A673 (cell line): ENCODE measurements around the gene GPC6. TPM values are rescaled to one million over a fixed set of nuclear protein-coding genes. Genes with fewer than 3 reads are reported as not detected.

Experiments used
- BruUV-seq: library from RNA; stranded (reverse); fragments of 400-500 nt; replicated peaks from 2 replicates; lab custom pipeline; 2021; lab: Mats Ljungman, UMichigan
- CTCF ChIA-PET: fragments of 300-600 bp; sonication (Branson Sonifier 250); formaldehyde crosslinking; loops from one replicate; lab custom pipeline; 2022; ENCODE audit warnings: antibody characterized with exemption; lab: Charles Lee
- POLR2A ChIA-PET: fragments of 300-600 bp; sonication (Branson Sonifier 250); formaldehyde crosslinking; loops from one replicate; lab custom pipeline; 2022; ENCODE audit warnings: antibody characterized with exemption; ENCODE audit not compliant: low non-redundant PET; lab: Charles Lee
- DNase-seq: peaks from one replicate; pipeline ENCODE4 v3.0.0-alpha.2; 2015; ENCODE audit warnings: low spot score
- H3K27ac ChIP-seq: fragments of 200-600 bp; sonication (generic); 2 replicates; pipeline ENCODE4 v1.5.1; 2016; ENCODE audit warnings: mixed run types, low read depth, mild to moderate bottlenecking, mixed read lengths, antibody characterized with exemption, low read length; ENCODE audit not compliant: poor library complexity, severe bottlenecking
- H3K27me3 ChIP-seq: fragments of 200-600 bp; sonication (generic); replicated peaks from 2 replicates; pipeline ENCODE4 v1.6.1; 2017; ENCODE audit warnings: mixed run types, low read depth, mild to moderate bottlenecking, mixed read lengths, antibody characterized with exemption, low read length; ENCODE audit not compliant: insufficient read depth, poor library complexity
- H3K36me3 ChIP-seq: fragments of 200-600 bp; sonication (generic); 2 replicates; pipeline ENCODE4 v1.6.1; 2016; ENCODE audit warnings: mixed run types, mild to moderate bottlenecking, mixed read lengths, antibody characterized with exemption, low read length; ENCODE audit not compliant: insufficient read depth, poor library complexity, severe bottlenecking
- H3K4me1 ChIP-seq: fragments of 200-600 bp; sonication (generic); 2 replicates; pipeline ENCODE4 v1.6.1; 2017; ENCODE audit warnings: mixed run types, mild to moderate bottlenecking, mixed read lengths, antibody characterized with exemption, low read length; ENCODE audit not compliant: insufficient read depth, poor library complexity, severe bottlenecking
- H3K4me3 ChIP-seq: fragments of 200-600 bp; sonication (generic); 2 replicates; pipeline ENCODE4 v1.5.1; 2016; ENCODE audit warnings: low read depth, mixed run types, mild to moderate bottlenecking, mixed read lengths, low read length; ENCODE audit not compliant: poor library complexity, severe bottlenecking
- H3K9me3 ChIP-seq: fragments of 200-600 bp; sonication (generic); 2 replicates; pipeline ENCODE4 v1.6.1; 2016; ENCODE audit warnings: mixed run types, low read depth, mild to moderate bottlenecking, mixed read lengths, antibody characterized with exemption, low read length; ENCODE audit not compliant: poor library complexity, severe bottlenecking
- EZH2 ChIP-seq: fragments of 200-600 bp; sonication (generic); IDR thresholded peaks from 2 replicates; pipeline ENCODE4 v1.6.1; 2017; ENCODE audit warnings: borderline replicate concordance, low read depth, mild to moderate bottlenecking, mixed read lengths, antibody characterized with exemption, low read length; ENCODE audit not compliant: poor library complexity, severe bottlenecking
- intact Hi-C: fragments of 100-400 bp; cut with micrococcal nuclease; formaldehyde crosslinking; loops from one replicate; pipeline ENCODE4 v1.10.0; 2022; ENCODE audit not compliant: unreplicated experiment
- total RNA-seq: library from RNA; stranded (reverse); gene quantifications from 2 replicates; pipeline ENCODE4 v1.2.3, GENCODE V29; 2021
- TF ChIP-seq, protein P1 (sequence below): fragments of 300-800, 200-600 bp; sonication (generic); conservative IDR thresholded peaks from 2 replicates; pipeline ENCODE4 v1.5.1; 2017; ENCODE audit warnings: low read depth, mild to moderate bottlenecking, antibody characterized with exemption, low read length, moderate library complexity, mixed read lengths

The GPC6 gene
- total RNA-seq, 1 experiment from 2014 or later = 23.3 TPM

DNA sequence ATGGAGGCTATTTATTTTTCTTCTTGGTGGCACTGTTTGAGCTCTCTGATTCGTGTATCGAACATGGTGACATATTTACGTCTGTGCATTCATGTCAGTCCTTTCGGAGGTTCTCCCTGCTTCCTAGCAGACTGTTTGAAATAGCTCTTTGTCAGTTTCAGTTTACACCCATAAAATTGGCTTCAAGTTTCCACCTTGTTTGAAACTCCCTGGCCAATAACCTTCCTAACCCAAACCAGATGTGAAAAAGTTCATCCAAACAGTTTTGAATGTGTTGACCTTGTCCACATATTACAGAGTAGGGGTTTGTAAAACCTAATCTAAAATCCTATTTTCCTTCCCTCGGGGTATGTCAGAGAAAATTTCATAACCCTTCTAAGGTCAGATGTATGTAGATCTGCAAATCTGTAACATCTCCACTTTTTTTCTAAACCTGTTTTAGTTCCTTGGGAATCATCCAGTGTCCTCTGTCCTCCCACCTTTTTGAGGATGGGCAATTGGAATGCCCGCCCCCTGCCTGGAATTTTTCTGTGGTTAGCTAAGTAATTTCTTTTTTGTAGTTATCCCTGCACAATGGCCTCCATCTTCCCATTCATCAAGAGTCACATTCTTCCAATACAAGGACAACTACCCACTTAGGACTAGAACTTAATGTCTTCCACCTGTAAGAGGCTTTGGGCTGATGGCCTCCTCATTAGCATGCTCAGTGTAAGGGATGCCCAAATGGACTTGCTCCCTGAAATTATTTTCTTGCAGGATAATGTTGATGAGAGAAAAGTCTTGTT, 499.8 kb downstream of the GPC6 start:
- H3K36me3 ChIP-seq = no peaks in the 10 kb centered on the region
- H3K27me3 ChIP-seq = no peaks in the 10 kb centered on the region
- H3K9me3 ChIP-seq = no peaks in the 10 kb centered on the region
- CTCF ChIA-PET = no interaction called here
- H3K4me3 ChIP-seq = no peak overlapping the region
- TF ChIP-seq, protein P1, sequence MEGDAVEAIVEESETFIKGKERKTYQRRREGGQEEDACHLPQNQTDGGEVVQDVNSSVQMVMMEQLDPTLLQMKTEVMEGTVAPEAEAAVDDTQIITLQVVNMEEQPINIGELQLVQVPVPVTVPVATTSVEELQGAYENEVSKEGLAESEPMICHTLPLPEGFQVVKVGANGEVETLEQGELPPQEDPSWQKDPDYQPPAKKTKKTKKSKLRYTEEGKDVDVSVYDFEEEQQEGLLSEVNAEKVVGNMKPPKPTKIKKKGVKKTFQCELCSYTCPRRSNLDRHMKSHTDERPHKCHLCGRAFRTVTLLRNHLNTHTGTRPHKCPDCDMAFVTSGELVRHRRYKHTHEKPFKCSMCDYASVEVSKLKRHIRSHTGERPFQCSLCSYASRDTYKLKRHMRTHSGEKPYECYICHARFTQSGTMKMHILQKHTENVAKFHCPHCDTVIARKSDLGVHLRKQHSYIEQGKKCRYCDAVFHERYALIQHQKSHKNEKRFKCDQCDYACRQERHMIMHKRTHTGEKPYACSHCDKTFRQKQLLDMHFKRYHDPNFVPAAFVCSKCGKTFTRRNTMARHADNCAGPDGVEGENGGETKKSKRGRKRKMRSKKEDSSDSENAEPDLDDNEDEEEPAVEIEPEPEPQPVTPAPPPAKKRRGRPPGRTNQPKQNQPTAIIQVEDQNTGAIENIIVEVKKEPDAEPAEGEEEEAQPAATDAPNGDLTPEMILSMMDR = no peak
- TF ChIP-seq EZH2 = no peak
- no peak for DNase-seq
- no peak overlapping the region for H3K27ac ChIP-seq
- peaks cover 17% of the 10 kb centered on the region for H3K4me1 ChIP-seq
- no TSS peak for BruUV-seq
- POLR2A ChIA-PET = no interaction called here
- intact Hi-C loops = no loop called here

DNA sequence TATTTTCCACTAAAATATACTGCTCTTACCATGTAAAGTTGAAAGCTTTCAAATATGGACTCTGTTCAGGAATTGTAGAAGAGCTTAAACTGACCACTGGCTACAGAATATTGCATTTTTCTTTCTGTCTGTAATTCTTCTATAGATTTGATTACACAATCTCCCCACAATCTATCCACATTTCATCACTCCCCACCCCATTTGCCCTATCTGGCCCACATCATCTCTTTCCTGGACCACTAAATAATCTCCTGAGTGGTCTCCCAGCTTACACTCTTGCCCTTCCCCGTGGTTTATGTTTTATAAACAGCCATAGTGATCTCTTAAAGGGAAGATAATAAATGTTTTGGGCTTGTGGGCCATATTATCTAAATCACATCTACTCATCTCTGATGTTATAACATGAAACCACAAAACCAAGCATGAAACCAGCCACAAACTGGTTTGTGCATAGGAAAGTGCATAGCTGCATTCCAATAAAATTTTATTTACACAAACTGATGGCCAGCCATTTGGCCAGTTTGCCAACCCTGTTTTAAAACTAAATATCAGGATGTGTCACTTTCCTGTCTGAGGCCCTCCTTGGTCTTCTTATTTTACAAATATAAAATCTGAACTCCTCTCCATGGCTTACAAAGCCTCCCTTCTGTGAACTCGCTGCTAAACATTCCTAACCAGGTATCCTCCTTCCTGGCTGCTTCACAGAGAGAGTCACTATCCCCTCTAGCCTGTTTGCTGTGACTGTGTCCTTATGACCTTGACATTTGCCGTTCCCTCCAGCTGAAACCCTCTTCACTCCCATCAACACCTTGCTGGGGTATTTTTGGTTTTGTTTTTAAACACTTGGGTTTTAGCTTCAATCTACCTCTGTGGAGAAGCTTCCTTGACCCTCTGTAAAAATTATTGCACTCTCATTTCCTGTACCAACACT, 500.9 kb downstream of the GPC6 start:
- POLR2A ChIA-PET = no interaction called here
- intact Hi-C loops = no loop called here

DNA sequence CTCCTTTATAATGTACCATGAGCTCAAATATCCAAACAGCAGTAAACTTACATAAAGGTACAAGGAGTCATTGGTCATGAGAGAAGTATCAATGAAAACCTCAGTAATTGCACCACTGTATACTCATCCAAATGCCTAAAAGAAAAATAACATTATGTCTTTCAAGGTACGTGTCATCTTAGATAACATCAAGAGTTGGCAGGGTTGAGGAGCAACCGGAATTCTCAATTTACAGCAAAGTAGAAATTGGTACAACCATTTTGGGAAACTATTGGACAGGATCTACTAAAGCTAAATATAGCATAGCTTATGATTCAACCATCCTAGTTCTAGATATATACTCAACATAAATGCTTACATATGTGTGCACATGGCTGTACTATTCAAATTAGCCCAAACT, 502.8 kb downstream of the GPC6 start:
- POLR2A ChIA-PET = no interaction called here
- BruUV-seq = no TSS peak
- no peaks in the 10 kb centered on the region for H3K9me3 ChIP-seq
- H3K4me3 ChIP-seq = no peak overlapping the region
- no peak overlapping the region for H3K27ac ChIP-seq
- CTCF ChIA-PET = no interaction called here
- H3K4me1 ChIP-seq = peaks cover 8% of the 10 kb centered on the region
- intact Hi-C loops = no loop called here
- no peak for DNase-seq
- TF ChIP-seq, protein P1 = no peak
- TF ChIP-seq EZH2 = no peak
- no peaks in the 10 kb centered on the region for H3K27me3 ChIP-seq
- H3K36me3 ChIP-seq = no peaks in the 10 kb centered on the region

More for the DNA sequence above, 500.9 kb downstream of the GPC6 start:
- CTCF ChIA-PET = no interaction called here
- Histone ChIP-seq H3K36me3 (no peaks in the 10 kb centered on the region), H3K27me3 (no peaks in the 10 kb centered on the region), H3K4me3 (no peak overlapping the region), H3K9me3 (no peaks in the 10 kb centered on the region), H3K27ac (no peak overlapping the region), H3K4me1 (peaks cover 17% of the 10 kb centered on the region)
- no TSS peak for BruUV-seq
- TF ChIP-seq EZH2 = no peak
- TF ChIP-seq, protein P1 = no peak
- no peak for DNase-seq
